Endometrial microvascular endothelial cells (primary cell): ENCODE measurements around the gene GLRX. TPM values are rescaled to one million over a fixed set of nuclear protein-coding genes. Genes with fewer than 3 reads are reported as not detected.

ENCODE experiments used
- in situ Hi-C: cut with HindIII; loops from 2 replicates; pipeline ENCODE4 v1.10.0; 2017; ENCODE audit warnings: low sequenced_read_pairs, low pct_unique_long_range_greater_than_20kb; ENCODE audit errors: inconsistent ontology term
- total RNA-seq: library from RNA; depleted of rRNA; stranded (reverse); fragments of >200 nt; gene quantifications from one replicate; pipeline ENCODE4 v1.2.3, GENCODE V29; 2015; ENCODE audit errors: inconsistent ontology term

The GLRX gene
- total RNA-seq, 1 donor from 2014 or later, result 59.8 TPM

GRCh38 chr5:95857185-95857945 lies 34.8 kb upstream of the GLRX start:
- in situ Hi-C loops, result loop anchor here (25.0 kb wide), 1 partner anchor 480 kb away; no protein-coding TSS in a partner anchor

DNA sequence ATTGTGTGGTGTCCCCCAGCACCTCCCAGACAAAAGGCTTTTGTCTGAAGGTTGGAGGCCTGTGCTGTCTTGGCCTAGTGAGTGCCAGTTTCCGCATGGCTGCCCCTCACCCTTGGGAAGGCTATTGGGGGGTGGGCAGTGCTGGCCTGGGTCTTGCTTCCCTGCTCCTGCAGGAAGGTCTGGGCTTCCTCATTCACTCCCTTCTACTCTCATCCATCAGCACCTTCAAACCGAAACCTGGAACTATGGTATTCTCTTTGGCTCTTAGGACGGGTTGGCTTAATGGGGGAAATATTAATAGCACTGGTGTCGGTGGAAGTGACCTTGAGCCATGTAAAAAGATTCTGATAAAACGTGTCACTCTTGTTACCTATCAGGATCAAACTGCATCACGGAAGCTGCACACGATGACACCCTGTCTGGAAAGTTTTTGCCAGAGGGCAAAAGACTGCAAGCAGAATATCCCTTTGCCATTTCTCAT lies 34.0 kb upstream of the GLRX start:
- in situ Hi-C loops, result loop anchor here (25.0 kb wide), 1 partner anchor 481 kb away; no protein-coding TSS in a partner anchor

DNA sequence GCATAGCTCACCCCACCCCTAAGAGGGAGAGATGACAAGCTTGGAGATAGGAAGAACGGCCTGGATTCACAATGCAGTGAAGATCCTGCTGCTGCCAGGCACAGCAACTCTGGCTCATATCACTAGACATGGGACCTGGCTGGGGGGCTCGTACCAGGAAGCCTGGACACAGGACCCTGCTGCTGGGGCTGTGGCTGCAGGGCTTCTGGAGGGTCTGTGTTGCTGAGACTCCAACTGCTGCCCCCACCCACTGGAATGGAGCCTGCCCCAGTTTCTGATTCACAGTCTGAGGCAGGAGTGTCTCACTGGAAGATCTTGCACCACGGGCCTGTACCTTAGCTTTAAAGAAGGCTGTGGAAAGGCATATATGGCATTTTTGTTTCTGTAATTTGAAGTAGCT lies 31.0 kb upstream of the GLRX start:
- in situ Hi-C loops, result loop anchor here (25.0 kb wide), 1 partner anchor 484 kb away; no protein-coding TSS in a partner anchor

DNA sequence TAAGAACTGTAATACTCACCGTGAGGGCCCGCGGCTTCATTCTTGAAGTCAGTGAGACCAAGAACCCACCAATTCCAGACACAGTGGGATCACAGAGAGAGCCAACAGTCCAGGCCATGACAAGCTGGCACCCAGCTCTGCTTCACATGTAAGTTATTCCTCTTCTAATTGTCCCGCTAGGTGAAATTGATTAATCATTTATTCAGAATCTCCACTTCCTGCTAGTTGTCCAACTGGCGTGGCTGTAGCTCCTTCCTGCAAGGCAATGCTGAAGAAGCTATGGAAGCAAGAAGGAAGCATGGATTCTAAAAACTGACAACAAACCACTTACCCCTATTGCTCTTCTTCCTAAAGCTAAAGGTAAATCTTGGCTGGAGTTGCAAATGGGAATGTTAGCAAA lies 30.0 kb upstream of the GLRX start:
- in situ Hi-C loops, result loop anchor here (25.0 kb wide), 1 partner anchor 485 kb away; no protein-coding TSS in a partner anchor

GRCh38 chr5:95851141-95851540 lies 28.6 kb upstream of the GLRX start:
- in situ Hi-C loops, result loop anchor here (25.0 kb wide), 1 partner anchor 486 kb away; no protein-coding TSS in a partner anchor

GRCh38 chr5:95850391-95850894 lies 27.9 kb upstream of the GLRX start:
- in situ Hi-C loops, result loop anchor here (25.0 kb wide), 1 partner anchor 487 kb away; no protein-coding TSS in a partner anchor

DNA sequence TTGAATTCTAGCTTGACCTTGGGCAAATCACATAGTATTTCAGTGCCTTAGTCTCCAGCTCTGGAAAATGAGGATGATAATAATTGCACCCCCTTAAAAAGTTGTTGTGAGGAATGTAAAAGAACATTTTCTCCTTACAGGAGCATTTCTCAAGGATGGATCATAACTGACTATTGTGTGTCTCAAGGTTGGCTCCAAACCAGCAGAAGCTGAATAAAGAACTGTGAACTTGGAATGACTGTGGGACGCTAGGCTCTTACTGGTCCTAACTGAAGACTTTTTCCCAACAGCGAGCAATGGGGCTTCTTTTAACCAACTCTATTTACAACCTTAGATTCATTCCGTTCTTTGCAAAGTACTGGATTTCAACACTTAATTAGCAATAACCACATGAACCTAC lies 26.2 kb upstream of the GLRX start:
- in situ Hi-C loops, result loop anchor here (25.0 kb wide), 1 partner anchor 186 kb away; no protein-coding TSS in a partner anchor

GRCh38 chr5:95847261-95847592 lies 24.7 kb upstream of the GLRX start:
- in situ Hi-C loops, result loop anchor here (25.0 kb wide), 1 partner anchor 185 kb away; no protein-coding TSS in a partner anchor

DNA sequence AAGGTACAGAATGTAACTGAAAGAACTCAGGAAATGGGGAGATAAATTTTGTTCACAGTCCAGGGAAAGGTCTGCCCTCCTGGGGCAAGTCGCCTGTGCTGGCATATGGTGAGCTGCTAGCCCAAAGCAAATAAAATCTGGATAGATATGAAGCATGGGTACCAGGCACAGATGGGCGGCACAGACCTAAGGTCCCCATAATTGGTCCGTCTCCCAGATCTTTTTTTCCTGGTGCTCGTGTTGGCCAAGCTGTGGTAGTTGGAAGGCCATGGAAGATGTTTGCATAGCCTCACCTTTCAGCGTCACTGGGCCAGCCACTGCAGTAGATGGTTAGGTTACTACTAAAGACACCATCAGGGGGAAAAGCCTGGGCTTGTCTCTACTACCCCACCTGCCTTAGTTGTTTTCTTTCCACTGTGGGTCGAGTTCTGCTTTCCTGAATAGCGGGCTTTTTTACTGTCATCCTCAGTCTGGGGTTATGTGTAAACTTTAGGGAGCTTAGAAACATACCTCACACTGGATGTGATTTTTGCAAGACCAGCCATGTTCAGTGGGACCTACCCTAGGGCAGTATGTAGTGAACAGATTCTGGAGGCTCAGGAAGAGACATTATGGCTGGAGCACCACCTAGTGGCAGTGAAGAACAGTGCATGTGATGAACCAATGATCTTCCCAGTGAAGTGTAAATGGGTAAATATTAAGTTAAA lies 24.2 kb upstream of the GLRX start:
- in situ Hi-C loops, result loop anchor here (25.0 kb wide), 1 partner anchor 184 kb away; no protein-coding TSS in a partner anchor

- in situ Hi-C loops, result loop anchor here (25.0 kb wide), 1 partner anchor 183 kb away; no protein-coding TSS in a partner anchor
These were observed 22.9 kb upstream of the GLRX start for GRCh38 chr5:95845391-95845790.

DNA sequence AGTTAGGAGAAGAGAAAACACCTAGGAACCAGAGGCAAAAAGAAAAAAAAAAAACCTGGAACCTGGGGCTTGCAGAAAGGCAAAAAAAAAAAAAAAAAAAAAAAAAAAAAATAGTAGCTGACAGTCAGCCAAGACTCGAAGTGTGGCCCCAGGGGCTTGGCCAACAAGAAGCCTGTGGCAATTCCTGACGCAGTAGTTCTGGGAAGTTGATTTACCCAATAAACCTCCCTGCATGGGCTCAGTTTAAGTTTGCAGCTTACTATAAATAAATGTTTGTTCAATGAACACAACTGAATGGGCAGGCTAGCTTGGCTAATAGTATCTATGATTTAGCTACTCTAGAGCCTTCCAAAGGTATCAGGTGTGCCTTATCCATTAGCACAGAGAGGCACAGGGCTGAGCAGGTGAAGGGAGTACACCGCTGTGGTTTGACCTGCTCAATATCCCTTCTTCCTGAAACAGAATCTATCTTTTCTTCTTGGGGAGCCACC lies 21.3 kb upstream of the GLRX start:
- in situ Hi-C loops, result loop anchor here (25.0 kb wide), 1 partner anchor 181 kb away; no protein-coding TSS in a partner anchor

GRCh38 chr5:95842854-95843544 lies 20.5 kb upstream of the GLRX start:
- in situ Hi-C loops, result loop anchor here (25.0 kb wide), 1 partner anchor 181 kb away; no protein-coding TSS in a partner anchor

DNA sequence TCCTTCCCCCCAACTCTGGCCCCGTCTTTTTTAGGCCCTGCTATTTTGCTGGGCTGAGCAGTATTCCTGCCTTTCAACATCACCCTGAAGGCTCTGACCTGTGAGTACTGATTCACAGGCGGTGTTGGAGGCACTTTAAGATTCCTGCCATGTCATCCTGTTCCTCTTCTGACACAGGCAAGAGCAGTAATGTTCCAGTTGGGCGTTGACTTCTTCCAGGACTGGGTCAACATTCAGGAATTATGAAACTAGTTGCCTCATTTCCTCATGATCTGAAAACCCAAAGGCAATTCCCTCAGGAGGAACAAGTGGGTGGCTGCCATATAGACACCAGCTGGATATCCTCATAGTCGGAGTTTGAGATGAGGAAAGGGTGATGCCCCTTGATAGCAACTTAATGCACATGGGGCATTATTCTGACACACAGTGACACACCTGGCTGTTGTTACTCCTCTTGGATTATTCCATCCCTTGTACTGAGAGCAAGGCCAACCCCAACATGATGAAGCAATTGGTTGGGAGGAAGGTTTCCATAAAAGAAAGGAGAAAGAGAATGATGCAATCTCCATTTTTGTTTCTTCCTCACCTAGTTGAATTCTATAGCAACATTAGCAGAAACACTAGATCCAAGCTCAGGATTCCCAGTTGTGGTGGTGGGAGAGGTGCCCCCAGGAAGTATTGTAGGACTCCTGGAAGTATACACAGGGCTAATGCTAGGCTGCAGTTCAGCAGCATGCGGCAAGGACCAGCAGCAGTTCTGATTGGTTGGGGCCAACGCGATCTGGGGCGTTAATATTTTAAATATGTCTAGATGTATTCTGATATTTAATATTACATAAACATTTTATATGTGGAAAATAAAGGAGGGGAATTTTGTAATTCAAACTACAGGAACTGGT lies 19.6 kb upstream of the GLRX start:
- in situ Hi-C loops, result loop anchor here (25.0 kb wide), 1 partner anchor 180 kb away; no protein-coding TSS in a partner anchor

DNA sequence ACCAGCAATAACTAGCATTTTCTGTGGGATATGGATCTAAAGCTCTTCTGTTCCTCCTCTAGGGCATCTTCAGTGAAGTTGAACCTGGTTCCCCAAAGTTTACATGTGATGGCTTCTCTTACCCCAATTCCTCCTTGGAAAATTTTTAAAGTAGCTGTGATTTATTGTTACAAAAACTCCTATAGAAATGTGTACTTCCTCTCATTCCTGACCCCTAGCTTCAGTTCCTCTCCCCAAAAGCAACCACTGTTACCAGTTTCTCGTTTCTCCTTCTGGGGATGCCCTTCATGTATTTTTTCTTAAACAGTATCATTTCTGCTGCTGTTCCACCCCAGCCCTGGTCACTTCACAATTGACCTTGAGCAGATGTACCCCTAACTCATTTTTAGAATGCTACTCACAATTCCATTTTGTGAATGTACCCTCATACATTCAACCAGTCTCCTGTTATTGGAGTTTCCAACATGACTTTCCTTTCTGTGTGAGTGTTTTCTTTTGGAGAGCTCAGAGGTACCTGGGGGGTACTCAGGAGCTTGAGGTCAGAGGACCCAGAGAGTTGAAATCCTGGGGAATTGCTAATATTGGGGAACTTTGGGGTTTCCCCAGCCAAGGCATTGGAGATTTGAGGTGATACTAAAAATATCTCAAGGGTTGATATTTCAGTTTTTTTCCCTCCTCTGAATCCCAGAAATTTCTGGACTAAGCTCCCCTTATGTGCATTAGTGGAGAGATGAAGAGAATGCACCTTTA lies 18.6 kb upstream of the GLRX start:
- in situ Hi-C loops, result loop anchor here (25.0 kb wide), 1 partner anchor 179 kb away; no protein-coding TSS in a partner anchor

DNA sequence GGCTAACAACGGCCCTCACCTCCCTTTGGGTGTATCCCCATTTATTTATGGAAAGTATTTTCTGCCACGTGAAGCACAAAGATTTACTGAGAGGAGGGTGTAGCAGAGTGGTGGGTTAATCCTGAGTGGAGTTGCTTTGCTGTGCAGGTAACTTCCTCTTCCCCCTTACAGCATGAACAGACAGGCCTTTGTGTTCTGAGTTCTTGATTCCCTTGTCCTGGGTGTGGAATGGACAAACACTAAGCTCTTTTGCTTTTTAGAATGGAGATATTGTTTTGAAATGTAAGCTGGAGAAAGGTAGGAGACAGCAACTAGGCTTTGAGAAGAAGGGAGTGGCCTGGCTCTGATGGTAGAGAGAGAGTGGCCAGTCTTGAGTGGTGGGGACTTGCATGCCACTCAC lies 17.1 kb upstream of the GLRX start:
- in situ Hi-C loops, result loop anchor here (25.0 kb wide), 1 partner anchor 177 kb away; no protein-coding TSS in a partner anchor

GRCh38 chr5:95838556-95838955 lies 16.0 kb upstream of the GLRX start:
- in situ Hi-C loops, result loop anchor here (25.0 kb wide), 1 partner anchor 176 kb away; no protein-coding TSS in a partner anchor
